ENCODE measurements around the gene SLC25A43. TPM values are rescaled to one million over a fixed set of nuclear protein-coding genes. Genes with fewer than 3 reads are reported as not detected.
A peak's percentile ranks its signal among the peaks of the same experiment; 100 is the strongest.
"Not testable (repeated sequence)": the region's sequence is repeated elsewhere in the genome, so short reads cannot be mapped to it uniquely, and the experiment has no call there.

SLC25A43 gene
- total RNA-seq, 1 donor from 2014 or later: 2.4 TPM

DNA sequence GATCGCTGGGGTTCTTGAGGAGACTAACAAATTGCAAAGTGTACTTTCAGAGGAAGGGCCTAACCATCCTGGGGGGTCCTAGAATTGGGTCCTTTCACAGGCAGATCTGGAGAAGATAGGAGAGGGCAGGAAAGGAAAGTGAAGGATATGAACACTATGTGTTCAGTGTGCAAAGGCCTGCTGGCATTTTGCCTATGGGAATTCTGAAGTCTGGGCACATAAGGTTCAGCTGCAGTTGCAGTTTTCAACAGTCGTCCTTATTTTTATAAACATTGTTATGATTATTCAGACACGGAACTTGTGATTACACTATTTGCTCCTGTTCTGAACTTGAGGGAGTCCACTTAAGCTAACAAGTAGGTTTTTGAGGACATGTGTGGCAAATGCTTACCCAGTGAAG, 67.8 kb downstream of the SLC25A43 start:
- DNase-seq (ENCODE audit: low spot score in 2 of 2) (no peak), FAIRE-seq (no peak)

DNA sequence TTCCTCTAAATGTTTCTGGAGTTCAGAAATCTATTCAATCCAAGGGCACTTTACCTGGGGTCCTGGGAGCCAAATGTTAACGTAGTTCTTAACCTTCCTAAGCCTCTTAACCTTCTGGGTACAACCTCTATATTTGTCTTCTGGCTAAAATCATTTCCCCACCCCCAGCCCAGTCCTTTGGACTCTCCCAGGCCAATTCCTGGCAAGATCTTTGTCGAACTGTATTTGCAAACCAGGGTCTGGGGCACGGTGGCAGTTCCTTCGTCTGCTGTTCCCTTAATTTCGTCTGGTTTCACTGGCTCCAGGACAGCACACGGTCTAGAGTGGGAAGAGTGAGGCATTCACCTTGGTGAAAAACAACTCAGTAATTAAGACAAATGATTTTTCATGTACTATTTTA, 68.3 kb downstream of the SLC25A43 start:
- FAIRE-seq: no peak
- DNase-seq (ENCODE audit: low spot score in 2 of 2): no peak

DNA sequence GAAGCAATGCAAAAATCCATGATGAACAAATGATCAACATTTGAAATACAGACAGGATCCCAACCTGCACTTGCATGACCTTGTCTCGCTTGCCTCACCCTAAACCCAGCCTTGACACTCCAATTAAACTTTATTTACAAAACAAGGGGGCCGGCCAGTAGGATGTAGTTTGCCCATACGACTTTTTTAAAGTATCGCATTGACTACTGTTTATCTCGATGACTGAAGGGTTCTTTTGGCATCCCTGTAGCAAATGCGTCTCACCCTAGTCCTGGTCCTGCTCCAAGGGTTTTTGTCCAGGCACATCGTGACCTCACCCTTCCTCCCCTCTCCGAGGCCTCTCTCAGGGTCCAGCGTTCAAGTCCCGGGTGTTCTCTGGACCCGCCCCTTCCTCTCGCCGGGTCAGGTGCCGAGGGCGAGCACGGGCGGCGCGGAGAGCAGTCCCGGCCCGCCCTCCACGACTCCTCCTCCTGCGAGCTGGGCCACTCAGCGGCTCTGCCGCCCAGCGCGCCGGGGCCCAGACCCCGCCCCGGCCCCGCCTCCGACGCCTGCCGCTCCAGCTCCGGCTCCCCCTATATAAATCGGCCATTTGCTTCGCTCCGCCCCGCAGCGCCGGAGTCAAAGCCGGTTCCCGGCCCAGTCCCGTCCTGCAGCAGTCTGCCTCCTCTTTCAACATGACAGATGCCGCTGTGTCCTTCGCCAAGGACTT, 68.9 kb downstream of the SLC25A43 start, which contains the start of gene SLC25A5:
Gene SLC25A5 (plus strand): TSS at position 603 of the 709 bp plus-strand sequence. CDS start 72 bp downstream, at position 675.
- DNase-seq (ENCODE audit: low spot score in 2 of 2) (peak; percentile 74 to 81), FAIRE-seq (no peak)

DNA sequence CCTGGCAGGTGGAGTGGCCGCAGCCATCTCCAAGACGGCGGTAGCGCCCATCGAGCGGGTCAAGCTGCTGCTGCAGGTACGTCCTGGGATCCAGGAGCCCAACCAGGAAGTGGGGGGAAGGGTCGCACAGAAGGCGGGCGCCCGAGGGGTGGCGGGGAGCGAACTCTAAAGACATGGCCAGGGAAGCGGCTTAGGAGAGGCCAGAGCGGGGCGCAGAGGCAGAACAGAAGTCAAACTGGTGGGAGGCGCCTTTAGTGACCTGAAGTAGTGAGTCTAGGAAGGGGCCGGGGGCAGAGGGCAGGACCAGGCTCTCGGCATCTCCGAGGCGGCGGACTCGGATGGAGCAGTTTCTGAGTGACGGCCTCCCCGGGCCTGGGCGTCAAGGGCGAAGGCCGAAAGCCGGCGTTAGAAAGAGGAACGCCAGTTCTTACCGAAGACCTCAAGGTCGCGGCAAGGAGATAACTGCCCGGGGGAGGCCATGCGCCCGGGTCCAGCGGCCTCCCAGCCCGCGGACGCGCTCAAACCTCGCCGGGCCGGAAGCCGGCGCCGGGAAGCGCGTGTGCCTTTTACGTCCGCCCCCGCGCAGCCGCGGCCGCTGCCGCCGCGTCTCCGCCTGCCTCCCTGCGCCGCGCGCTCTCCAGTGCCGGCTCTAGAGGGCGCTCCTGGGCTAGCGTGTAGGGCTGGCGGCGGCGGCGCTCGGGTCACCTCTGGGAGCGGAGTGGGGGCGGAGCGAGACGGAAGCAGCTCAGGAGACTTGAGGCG, 69.6 kb downstream of the SLC25A43 start:
- DNase-seq (ENCODE audit: low spot score in 2 of 2) (peak; percentile 72 to 75), FAIRE-seq (no peak)

DNA sequence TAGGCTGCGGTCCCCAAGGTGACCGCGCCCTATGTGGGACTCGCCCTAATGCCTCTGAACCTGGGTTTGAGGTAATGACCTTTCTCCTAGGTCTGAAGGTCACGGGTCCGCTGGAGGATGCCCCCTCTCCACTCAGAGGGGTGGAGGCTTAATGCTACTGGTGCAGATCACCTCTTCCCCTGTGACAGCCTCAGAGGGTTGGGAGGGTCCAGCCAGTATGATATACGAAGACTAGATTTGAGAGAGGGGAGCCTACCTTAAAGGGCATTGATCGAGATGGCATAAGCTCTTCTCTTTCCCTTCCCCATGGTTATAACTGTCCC, 70.1 kb downstream of the SLC25A43 start:
- DNase-seq (ENCODE audit: low spot score in 2 of 2) (no peak), FAIRE-seq (no peak)

DNA sequence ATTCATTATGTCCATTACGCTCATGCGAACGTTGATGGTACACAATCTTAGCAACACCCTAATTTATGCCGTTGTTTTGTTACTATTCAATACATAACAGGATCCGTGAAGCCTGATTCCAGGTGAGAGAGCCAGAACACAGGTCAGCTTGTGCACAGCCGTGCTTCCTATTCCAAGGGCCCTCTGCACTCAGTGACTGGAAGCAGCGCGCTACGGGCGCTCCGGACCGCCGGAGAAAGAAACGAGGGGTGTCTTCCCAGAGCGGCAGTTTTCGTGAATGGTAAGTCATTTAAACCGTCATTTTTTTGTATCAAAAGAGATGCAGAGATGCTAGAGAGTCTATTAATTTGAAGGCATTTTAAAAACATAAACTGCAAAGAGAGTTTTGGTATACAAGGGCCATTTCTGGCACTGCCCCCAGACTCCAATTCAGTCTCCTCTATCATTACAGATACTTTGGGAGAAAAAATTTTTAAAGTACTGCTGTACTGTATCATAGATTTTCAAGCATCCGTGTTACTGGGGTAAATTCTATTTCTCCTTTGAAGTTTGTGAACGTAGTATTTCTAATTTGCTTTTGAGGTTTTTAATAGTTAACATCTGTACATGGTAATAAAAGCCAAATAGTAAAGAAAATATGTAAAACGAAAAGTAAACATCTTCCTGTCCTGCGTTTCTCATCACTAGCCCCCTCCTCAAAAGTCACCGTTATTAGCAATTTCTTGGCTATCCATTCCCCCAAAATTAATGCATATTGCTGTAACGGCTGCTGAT, 75.7 kb downstream of the SLC25A43 start:
- FAIRE-seq (no peak), DNase-seq (ENCODE audit: low spot score in 2 of 2) (no peak)

DNA sequence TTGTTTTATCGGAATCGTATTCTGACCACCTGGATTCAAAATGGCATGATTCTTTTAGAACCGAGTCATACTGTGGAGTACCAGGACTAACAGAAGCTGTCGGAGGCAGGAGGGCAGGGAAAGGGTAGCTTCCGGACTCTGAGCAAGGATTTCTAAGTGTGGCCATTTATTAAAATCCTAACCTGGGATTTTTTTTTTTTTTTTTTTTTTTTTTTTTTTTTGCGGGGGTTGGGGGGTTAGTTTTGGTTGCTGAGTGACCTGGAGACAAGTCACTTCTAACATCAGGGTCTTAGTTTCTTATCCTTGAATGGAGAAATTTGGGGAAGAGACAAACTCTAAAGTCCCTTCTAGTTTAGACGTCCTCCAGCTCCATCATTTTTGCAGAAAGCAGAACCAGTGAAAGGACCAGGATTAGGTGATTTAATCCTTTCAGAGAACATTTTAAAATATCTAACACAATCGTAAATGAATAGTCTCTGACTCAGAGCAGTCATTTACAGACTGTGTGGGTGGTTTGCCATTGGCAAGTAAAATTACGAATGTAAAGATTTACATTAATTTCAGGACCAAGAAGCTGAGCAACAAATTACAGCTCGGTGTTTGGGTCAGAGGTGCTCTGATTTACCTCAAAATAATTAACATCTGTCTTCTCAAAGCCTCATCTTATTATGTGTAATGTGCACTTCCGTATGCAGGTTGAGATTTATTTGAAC, 76.4 kb downstream of the SLC25A43 start:
- no peak for DNase-seq (ENCODE audit: low spot score in 2 of 2)
- FAIRE-seq: no peak

DNA sequence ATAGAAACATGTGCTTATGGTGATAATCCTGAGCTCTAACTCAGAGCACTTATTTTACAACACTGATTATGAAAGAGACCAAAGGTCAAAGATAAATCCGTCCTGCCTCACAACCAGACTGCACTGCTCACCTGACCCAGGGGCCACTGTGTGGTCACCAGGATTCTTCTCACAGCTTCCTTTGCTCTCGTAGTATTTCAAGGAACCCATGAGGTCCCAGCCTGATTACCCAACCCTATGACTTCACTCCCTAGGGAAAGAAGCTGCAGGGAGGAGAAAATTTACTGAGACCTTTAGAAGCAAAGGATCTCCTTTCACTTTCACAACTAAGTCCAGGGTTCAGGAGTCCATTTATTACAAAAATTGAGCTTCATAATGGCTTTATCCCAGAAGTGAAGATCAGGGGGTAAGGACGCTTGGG, 78.7 kb downstream of the SLC25A43 start:
- DNase-seq (ENCODE audit: low spot score in 2 of 2): no peak
- no peak for FAIRE-seq

DNA sequence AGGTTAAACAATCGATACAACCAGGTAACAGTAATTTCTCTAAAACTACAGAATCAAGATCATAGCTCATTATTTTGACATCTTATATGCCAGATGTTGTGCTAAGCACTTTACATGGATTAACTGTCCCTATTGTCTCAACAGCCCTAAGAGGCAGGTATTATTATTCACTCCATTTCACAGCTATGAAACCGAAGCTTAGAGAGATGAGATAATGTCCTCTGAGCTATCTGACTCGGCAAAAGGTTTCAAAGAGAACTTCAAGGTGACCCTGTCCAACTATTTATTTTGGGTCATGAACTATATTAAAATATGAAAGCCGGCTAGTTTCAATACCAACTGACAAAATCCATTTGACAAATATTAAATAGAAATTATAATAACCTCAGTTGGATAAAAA, 79.4 kb downstream of the SLC25A43 start:
- DNase-seq (ENCODE audit: low spot score in 2 of 2) (no peak), FAIRE-seq (no peak)

DNA sequence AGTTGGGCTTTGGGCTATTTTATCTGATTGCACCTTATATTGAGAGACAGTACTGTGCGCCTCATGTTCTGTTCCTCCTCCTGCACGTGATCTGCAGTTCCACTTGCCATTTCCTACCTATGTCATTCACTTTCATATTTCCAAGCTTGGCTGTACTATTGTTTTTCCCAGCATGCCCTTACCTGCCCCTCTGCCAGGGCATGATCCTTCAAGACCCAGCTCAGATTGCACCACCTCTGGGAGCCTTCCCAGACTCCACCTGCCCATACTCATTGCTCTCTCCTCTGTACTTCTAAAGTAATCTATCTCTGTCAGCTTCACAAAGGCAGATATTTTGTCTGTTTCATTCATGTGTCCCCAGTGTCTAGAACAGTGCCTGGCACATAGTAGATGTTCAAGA, 80.7 kb downstream of the SLC25A43 start:
- FAIRE-seq: no peak

DNA sequence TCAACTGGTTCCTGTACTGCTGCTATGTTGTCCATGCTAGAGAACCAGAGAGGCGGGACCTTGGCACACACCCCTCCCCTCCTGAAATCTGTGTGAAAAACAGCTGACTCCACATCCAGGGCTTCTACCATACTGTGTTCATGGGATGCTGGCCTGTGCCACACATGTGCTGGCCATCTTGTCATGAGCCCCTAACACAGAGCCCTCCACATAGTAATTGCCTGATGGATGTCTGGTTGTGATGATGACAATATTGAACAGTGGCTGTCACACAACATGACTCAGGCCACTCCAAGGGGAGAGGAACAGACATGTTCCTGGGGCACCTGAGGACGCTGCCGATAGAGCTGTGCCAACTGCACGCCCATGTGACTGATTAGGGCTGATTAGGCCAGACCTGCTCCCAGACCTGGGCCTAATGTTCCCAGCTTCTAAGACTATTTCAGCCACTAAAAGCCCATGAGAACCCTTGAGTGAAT, 82.2 kb downstream of the SLC25A43 start:
- FAIRE-seq: no peak
- DNase-seq (ENCODE audit: low spot score in 2 of 2): no peak

More for the DNA sequence above, 80.7 kb downstream of the SLC25A43 start:
- no peak for DNase-seq (ENCODE audit: low spot score in 2 of 2)

DNA sequence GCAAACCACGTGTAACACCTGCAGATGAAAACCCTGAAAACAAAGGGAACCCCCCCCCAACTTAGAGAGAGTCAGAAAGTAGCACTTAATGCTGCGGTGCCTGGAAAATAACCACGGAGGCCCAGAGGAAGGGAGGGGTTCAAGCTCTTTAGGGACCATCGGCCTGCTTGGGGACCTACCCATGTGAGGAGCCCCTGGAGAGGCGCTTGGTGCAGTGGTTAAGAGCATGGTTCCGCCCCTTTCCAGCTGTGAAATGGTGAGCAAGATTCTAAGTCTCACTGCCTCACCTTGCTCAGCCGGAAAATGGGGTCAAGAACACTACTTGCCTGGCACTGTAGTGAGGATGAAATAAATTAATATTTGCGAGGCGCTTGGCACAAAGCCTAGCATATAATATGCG, 82.9 kb downstream of the SLC25A43 start:
- FAIRE-seq (no peak), DNase-seq (ENCODE audit: low spot score in 2 of 2) (no peak)

DNA sequence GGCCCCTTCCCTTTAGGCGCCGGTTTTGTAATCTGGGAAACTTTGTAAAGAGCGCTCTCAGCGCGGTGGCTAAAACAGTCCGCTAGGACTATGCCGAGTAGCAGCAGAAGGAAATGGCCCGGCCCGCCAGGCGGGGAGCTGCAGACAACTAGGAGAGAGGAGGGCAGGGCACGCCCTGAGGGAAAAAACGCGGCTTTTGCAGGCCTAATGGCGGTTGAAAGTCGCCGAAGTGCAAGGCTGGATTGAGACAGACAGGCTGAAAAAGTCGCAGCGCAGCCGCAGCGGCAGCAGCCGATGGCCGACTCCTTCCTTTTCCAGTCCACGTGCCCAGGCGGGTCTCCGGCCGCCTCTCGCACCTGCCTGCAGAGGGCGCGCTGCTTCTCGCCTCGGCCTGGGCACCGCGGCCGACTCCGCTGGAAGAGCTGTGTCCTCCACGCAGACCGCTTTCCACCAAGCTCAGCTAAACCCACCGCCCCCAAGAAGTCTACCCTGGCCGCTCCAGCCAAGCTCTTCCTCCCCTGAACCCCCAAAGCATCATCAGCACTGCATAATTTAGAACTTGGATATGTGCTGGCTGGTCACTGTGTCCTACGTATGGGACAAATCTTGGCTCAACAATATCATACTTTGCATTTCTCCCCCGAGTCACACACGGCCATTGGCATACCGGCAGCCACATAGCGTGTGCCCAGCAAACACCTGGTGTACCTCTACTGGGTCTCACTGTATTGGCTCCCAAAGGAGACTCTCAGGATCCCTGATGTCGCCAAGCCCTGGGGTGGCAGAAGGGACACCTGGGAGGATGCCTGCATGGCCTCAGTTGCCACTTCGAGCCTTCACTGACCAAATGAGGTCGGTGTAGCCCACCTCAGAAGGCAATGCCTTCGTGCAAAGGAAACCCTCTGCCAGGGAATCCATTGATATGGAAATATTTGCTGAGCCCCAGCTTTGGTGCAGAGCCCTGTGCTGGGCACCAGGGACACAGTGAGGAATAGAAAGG, 83.6 kb downstream of the SLC25A43 start:
- DNase-seq (ENCODE audit: low spot score in 2 of 2): peak in 1 of 2 donors; percentile 38
- no peak for FAIRE-seq

DNA sequence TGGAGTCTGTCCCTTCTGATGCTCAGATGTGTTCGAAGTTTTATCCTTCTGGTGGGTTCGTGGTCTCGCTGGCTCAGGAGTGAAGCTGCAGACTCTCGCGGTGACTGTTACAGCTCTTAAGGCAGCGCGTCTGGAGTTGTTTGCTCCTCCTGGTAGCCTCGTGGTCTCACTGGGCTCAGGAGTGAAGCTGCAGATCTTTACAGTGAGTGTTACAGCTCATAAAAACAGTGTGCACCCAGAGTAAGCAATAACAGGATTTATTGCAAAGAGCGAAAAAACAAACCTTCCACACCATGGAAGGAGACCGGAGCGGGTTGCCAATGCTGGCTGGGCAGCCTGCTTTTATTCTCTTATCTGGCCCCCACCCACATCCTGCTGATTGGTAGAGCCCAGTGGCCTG, 87.6 kb downstream of the SLC25A43 start:
- no peak for FAIRE-seq
- no peak for DNase-seq (ENCODE audit: low spot score in 2 of 2)

DNA sequence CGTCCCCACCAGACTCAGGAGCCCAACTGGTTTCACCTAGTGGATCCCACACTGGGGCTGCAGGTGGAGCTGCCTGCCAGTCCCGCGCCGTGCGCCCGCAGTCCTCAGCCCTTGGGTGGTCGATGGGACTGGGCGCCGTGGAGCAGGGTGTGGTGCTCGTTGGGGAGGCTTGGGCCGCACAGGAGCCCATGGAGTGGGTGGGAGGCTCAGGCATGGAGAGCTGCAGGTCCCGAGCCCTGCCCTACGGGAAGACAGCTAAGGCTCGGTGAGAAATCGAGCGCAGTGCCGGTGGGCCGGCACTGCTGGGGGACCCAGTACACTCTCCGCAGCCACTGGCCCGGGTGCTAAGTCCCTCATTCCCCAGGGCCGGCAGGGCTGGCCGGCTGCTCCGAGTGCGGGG, 88.6 kb downstream of the SLC25A43 start:
- not testable (repeated sequence) for DNase-seq (ENCODE audit: low spot score in 2 of 2); FAIRE-seq

DNA sequence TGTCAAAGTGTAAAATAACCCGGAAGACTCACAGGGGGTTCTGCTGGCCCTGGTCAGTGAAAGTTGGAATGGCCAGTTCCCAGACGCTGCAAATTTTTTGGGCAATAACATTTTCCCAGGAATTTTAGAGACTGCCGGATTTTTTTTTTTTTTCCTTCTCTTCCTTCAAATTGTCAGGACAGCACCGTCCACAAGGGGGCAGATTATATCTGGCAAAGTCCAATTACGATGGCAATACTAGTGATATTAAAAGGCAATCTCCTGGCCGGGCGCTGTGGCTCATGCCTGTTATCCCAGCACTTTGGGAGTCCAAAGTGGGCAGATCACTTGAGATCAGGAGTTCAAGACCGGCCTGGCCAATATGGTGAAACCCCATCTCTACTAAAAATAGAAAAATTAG, 89.6 kb downstream of the SLC25A43 start:
- FAIRE-seq: no peak

DNA sequence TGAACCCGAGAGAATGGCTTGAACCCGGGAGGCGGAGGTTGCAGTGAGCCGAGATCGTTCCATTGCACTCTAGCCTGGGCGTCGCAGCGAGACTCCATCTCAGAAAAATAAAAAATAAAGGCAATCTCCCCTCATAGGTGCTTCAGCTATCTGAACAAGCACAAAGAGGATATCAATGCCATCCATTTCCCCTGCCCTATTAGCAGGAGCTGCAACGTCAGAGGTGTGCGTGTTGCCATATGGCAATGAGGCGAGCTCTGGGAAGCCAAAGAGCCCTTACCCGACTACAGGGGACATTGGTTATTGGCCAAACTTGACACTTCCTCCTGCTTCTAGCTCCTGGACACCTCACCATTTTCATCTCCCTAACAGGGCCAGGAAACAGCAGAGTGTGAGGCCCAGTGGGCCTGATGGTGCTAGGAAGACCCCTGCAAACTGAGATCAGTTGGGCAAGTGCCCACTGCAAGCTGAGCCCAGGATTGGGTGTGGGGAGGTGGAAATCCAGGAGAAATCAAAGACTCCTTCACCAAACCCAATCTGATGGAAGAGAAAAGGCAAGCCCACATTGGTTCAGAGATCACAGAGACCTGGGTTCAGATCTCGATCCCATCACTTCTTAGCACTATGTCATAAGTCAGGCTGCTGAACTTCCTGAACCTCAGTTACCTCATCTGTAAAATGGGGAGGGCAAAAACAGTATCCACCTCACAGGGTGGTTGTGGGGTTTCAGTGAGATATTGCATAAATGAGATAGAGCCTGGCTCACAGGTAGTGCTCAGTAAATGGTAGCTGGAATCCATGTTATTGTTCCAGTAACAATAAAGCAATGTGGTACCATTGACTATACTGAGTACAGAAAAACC, 90.3 kb downstream of the SLC25A43 start:
- DNase-seq (ENCODE audit: low spot score in 2 of 2) (no peak), FAIRE-seq (no peak)

More for the DNA sequence above, 89.6 kb downstream of the SLC25A43 start:
- DNase-seq (ENCODE audit: low spot score in 2 of 2): peak; percentile 47

DNA sequence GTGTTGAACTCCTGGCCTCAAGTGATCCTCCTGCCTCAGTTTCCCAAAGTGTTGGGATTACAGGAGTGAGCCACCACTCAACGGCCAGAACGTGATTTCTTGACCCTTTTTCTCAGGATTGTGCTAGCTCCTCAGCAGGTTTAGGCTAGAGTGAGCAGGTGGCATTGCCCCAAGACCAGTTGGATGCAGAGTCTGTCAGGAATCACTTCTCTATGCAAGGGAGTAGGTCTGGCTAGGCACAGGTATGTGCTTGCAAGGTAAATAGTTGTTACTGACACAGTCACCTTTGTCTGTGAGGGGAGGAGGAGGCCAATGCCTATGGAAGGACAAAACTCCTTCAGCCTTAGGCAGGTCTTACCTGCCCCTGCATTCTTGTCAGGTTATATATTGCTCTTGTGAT, 93.3 kb downstream of the SLC25A43 start:
- DNase-seq (ENCODE audit: low spot score in 2 of 2) (no peak), FAIRE-seq (no peak)
